Activated T-helper 2 cell treated with anti-CD3 and anti-CD28 coated beads, Interferon-gamma antibody, Interleukin-2, Interleukin-4, amounts not matched to agents 10 μg/mL and 5 μg/mL and 100 μg/mL, durations not matched to agents 14 hours and 24 hours and 36 hours (primary cell): ENCODE results near the gene NLRP7. TPM values are rescaled to one million over a fixed set of nuclear protein-coding genes. Genes with fewer than 3 reads are reported as not detected.
"Not testable (repeated sequence)": the region's sequence is repeated elsewhere in the genome, so short reads cannot be mapped to it uniquely, and the experiment has no call there.

Source experiments
- DNase-seq: peaks from one replicate; pipeline ENCODE4 v3.0.0; 2021; ENCODE audit warnings: low spot score
- H3K27ac Mint-ChIP-seq: one replicate; pipeline ENCODE4 v1.8.0; 2021; ENCODE audit warnings: mixed read lengths
- H3K27me3 Mint-ChIP-seq: one replicate; pipeline ENCODE4 v1.8.0; 2021; ENCODE audit warnings: low read depth, mixed read lengths
- H3K36me3 Mint-ChIP-seq: one replicate; pipeline ENCODE4 v1.8.0; 2021; ENCODE audit warnings: low read depth, mixed read lengths
- H3K4me1 Mint-ChIP-seq: one replicate; pipeline ENCODE4 v1.8.0; 2021; ENCODE audit warnings: low read depth, mixed read lengths
- H3K4me3 Mint-ChIP-seq: one replicate; pipeline ENCODE4 v1.8.0; 2021; ENCODE audit warnings: low read depth, mild to moderate bottlenecking, moderate library complexity, mixed read lengths
- H3K9me3 Mint-ChIP-seq: one replicate; pipeline ENCODE4 v1.8.0; 2021; ENCODE audit warnings: mixed read lengths
- intact Hi-C: fragments of 100-400 bp; cut with micrococcal nuclease; formaldehyde crosslinking; loops from one replicate; pipeline ENCODE4 v1.15.1; 2023
- total RNA-seq: library from RNA; stranded (reverse); gene quantifications from 2 replicates; pipeline ENCODE4 v1.2.3, GENCODE V29; 2022

Gene NLRP7
- total RNA-seq, 1 donor from 2014 or later, result not detected

- no peak for DNase-seq
- no peak overlapping the region for H3K4me3 Mint-ChIP-seq
- no peaks in the 10 kb centered on the region for H3K27me3 Mint-ChIP-seq
- intact Hi-C loops, result no loop called here
- peaks cover 2% of the 10 kb centered on the region for H3K4me1 Mint-ChIP-seq
- no peaks in the 10 kb centered on the region for H3K9me3 Mint-ChIP-seq
- no peak overlapping the region for H3K27ac Mint-ChIP-seq
- no peaks in the 10 kb centered on the region for H3K36me3 Mint-ChIP-seq
Observed at GRCh38 chr19:54906819-54907218, 40.5 kb downstream of the NLRP7 start.

GRCh38 chr19:54905803-54906511, 41.4 kb downstream of the NLRP7 start, which contains the start of gene NCR1:
NCR1 (plus strand) TSS chr19:54906148; CDS start chr19:54906188, 40 bp downstream.
- Mint-ChIP-seq H3K4me3 (no peak within 1 kb of the TSS), H3K27me3 (no peaks in the 10 kb centered on the region), H3K9me3 (no peaks in the 10 kb centered on the region), H3K4me1 (peaks cover 2% of the 10 kb centered on the region), H3K27ac (no peak within 1 kb of the TSS), H3K36me3 (no peaks in the 10 kb centered on the region)
- intact Hi-C loops, result no loop called here
- DNase-seq, result no peak

- Mint-ChIP-seq H3K4me1 (peaks cover 2% of the 10 kb centered on the region), H3K9me3 (no peaks in the 10 kb centered on the region), H3K27ac (no peak overlapping the region), H3K27me3 (no peaks in the 10 kb centered on the region), H3K36me3 (no peaks in the 10 kb centered on the region), H3K4me3 (no peak overlapping the region)
- DNase-seq, result no peak
- intact Hi-C loops, result no loop called here
Observed at GRCh38 chr19:54905421-54905802, 41.9 kb downstream of the NLRP7 start.

- H3K9me3 Mint-ChIP-seq, H3K4me1 Mint-ChIP-seq, H3K27ac Mint-ChIP-seq, H3K4me3 Mint-ChIP-seq, DNase-seq, intact Hi-C loops, H3K36me3 Mint-ChIP-seq, H3K27me3 Mint-ChIP-seq: not testable (repeated sequence)
Observed at GRCh38 chr19:54904261-54904660, 43.1 kb downstream of the NLRP7 start.

GRCh38 chr19:54903303-54903702, 44.0 kb downstream of the NLRP7 start:
- Mint-ChIP-seq H3K4me1 (peaks cover 2% of the 10 kb centered on the region), H3K4me3 (no peak overlapping the region), H3K36me3 (no peaks in the 10 kb centered on the region), H3K9me3 (no peaks in the 10 kb centered on the region), H3K27me3 (no peaks in the 10 kb centered on the region), H3K27ac (no peak overlapping the region)
- intact Hi-C loops, result no loop called here
- DNase-seq, result no peak

- Mint-ChIP-seq H3K27me3 (no peaks in the 10 kb centered on the region), H3K27ac (no peak overlapping the region), H3K36me3 (no peaks in the 10 kb centered on the region), H3K4me1 (peaks cover 2% of the 10 kb centered on the region), H3K4me3 (no peak overlapping the region), H3K9me3 (no peaks in the 10 kb centered on the region)
- intact Hi-C loops, result no loop called here
- no peak for DNase-seq
Observed at GRCh38 chr19:54902061-54902460, 45.3 kb downstream of the NLRP7 start.

- H3K9me3 Mint-ChIP-seq, intact Hi-C loops, H3K4me3 Mint-ChIP-seq, H3K4me1 Mint-ChIP-seq, H3K27ac Mint-ChIP-seq, DNase-seq, H3K36me3 Mint-ChIP-seq, H3K27me3 Mint-ChIP-seq: not testable (repeated sequence)
Observed at GRCh38 chr19:54901153-54901552, 46.2 kb downstream of the NLRP7 start.

- H3K4me3 Mint-ChIP-seq, H3K27me3 Mint-ChIP-seq, intact Hi-C loops, H3K36me3 Mint-ChIP-seq, H3K9me3 Mint-ChIP-seq, H3K27ac Mint-ChIP-seq, H3K4me1 Mint-ChIP-seq, DNase-seq: not testable (repeated sequence)
Observed at GRCh38 chr19:54899646-54900045, 47.7 kb downstream of the NLRP7 start.

- H3K27ac Mint-ChIP-seq, H3K9me3 Mint-ChIP-seq, intact Hi-C loops, H3K4me3 Mint-ChIP-seq, H3K4me1 Mint-ChIP-seq, DNase-seq, H3K36me3 Mint-ChIP-seq, H3K27me3 Mint-ChIP-seq: not testable (repeated sequence)
Observed at GRCh38 chr19:54898685-54899084, 48.6 kb downstream of the NLRP7 start.

GRCh38 chr19:54896036-54896435, 51.3 kb downstream of the NLRP7 start:
- H3K27me3 Mint-ChIP-seq, result no peaks in the 10 kb centered on the region
- no peak overlapping the region for H3K4me3 Mint-ChIP-seq
- no peaks in the 10 kb centered on the region for H3K4me1 Mint-ChIP-seq
- intact Hi-C loops, result no loop called here
- no peak for DNase-seq
- no peak overlapping the region for H3K27ac Mint-ChIP-seq
- no peaks in the 10 kb centered on the region for H3K9me3 Mint-ChIP-seq
- no peaks in the 10 kb centered on the region for H3K36me3 Mint-ChIP-seq

- H3K36me3 Mint-ChIP-seq, H3K4me3 Mint-ChIP-seq, DNase-seq, H3K27ac Mint-ChIP-seq, H3K27me3 Mint-ChIP-seq, intact Hi-C loops, H3K9me3 Mint-ChIP-seq, H3K4me1 Mint-ChIP-seq: not testable (repeated sequence)
Observed at GRCh38 chr19:54894106-54894505, 53.2 kb downstream of the NLRP7 start.

GRCh38 chr19:54893406-54893805, 53.9 kb downstream of the NLRP7 start:
- no peaks in the 10 kb centered on the region for H3K4me1 Mint-ChIP-seq
- DNase-seq, result no peak
- intact Hi-C loops, result no loop called here
- H3K4me3 Mint-ChIP-seq, result no peak overlapping the region
- no peaks in the 10 kb centered on the region for H3K36me3 Mint-ChIP-seq
- no peaks in the 10 kb centered on the region for H3K9me3 Mint-ChIP-seq
- no peaks in the 10 kb centered on the region for H3K27me3 Mint-ChIP-seq
- no peak overlapping the region for H3K27ac Mint-ChIP-seq

- intact Hi-C loops, result no loop called here
- DNase-seq, result no peak
- Mint-ChIP-seq H3K9me3 (no peaks in the 10 kb centered on the region), H3K27ac (no peak overlapping the region), H3K36me3 (no peaks in the 10 kb centered on the region), H3K27me3 (no peaks in the 10 kb centered on the region), H3K4me3 (no peak overlapping the region), H3K4me1 (no peaks in the 10 kb centered on the region)
Observed at GRCh38 chr19:54889566-54889965, 57.8 kb downstream of the NLRP7 start.

GRCh38 chr19:54888239-54888638, 59.1 kb downstream of the NLRP7 start:
- H3K27ac Mint-ChIP-seq, result no peak overlapping the region
- intact Hi-C loops, result no loop called here

More at GRCh38 chr19:54888239-54888638, 59.1 kb downstream of the NLRP7 start:
- Mint-ChIP-seq H3K27me3 (no peaks in the 10 kb centered on the region), H3K4me3 (no peak overlapping the region), H3K36me3 (no peaks in the 10 kb centered on the region), H3K9me3 (no peaks in the 10 kb centered on the region), H3K4me1 (no peaks in the 10 kb centered on the region)
- DNase-seq, result no peak
